ENCODE results near the gene CALB2. TPM values are rescaled to one million over a fixed set of nuclear protein-coding genes. Genes with fewer than 3 reads are reported as not detected.
A peak's percentile ranks its signal among the peaks of the same experiment; 100 is the strongest.
"Not testable (repeated sequence)": the region's sequence is repeated elsewhere in the genome, so short reads cannot be mapped to it uniquely, and the experiment has no call there.

Gene CALB2
- 0.47 TPM for polyA plus RNA-seq (ENCODE audit: insufficient read length)
- long read RNA-seq, donor 1: 0 reads
- long read RNA-seq, donor 2, partial matches to known transcripts: 0 of 1 reads
- long read RNA-seq, donor 2, other reads (novel, unspliced or antisense): 0 of 1 reads
- long read RNA-seq, donor 3: 0 reads
- long read RNA-seq, donor 4: 0 reads
- long read RNA-seq, donor 5, partial matches to known transcripts: 0 of 1 reads
- long read RNA-seq, donor 5, other reads (novel, unspliced or antisense): 0 of 1 reads
- long read RNA-seq, donor 6: 0 reads
- long read RNA-seq, donor 7: 0 reads
- long read RNA-seq, donor 8, partial matches to known transcripts: 0 of 1 reads
- long read RNA-seq, donor 8, other reads (novel, unspliced or antisense): 0 of 1 reads

DNA sequence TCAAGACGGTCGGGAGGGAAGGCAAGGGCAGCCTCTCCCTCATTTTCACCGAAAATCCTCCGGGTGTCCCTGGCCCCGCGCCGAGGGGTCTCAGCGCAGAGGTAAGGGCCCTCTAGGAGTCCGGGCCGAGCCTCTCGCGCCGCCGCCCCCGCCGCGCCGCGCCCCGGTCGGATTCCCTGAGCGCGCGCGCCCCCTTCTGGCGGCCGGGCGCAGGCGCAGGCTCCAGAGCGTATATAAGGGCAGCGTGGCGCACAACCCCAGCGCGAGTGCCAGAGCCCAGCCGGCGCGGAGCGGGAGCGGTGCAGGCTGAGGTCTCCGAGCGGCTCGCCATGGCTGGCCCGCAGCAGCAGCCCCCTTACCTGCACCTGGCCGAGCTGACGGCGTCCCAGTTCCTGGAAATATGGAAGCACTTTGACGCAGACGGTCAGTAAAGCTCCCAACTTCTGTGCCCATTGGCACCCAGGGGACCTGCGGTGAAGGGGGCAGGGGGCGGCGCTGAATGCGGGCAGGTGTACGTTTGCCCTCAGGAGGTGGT lies at the start of gene CALB2:
Gene CALB2, plus strand, starts transcription at position 260 of the 535 bp plus-strand sequence. Its CDS starts 70 bp downstream, at position 330.
- DNase-seq: peak; percentile 62

DNA sequence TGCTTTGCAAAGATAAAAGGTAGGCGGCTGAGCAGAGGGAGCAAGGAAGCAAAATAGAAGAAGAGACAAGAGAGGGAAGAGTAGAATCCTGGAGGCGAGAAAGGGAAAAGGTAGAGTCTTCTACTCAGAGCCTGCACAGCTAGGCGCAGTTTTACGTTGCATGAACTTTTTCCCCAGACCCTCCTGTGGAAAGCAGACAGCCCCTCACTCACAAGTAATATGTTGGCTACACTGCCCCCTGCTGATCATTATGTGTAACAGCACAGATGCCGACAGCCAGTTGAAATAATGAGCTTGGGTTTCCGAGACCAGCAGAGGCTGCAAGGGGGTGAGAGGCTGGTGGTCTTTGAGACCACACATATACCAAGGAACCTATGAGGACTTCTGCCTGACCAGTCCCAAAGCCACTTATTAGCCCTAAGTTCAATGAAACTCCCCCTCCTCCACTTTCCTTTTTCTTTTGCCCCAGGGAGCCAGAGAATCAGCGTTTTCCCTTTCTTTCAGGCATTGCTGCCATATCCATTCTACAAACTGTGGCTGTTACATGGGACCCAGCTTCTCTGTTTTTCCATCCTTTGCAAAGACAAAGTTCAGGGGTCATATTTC lies 46.9 kb upstream of the CALB2 start:
- peak; percentile 50 for DNase-seq

GRCh38 chr16:71313591-71313990 lies 44.9 kb upstream of the CALB2 start:
- DNase-seq: not testable (repeated sequence)

GRCh38 chr16:71315269-71315668 lies 43.3 kb upstream of the CALB2 start:
- DNase-seq: no peak

- DNase-seq: no peak
Measured at GRCh38 chr16:71319999-71320398, 38.5 kb upstream of the CALB2 start.

- no peak for DNase-seq
Measured at GRCh38 chr16:71327720-71328119, 30.8 kb upstream of the CALB2 start.

DNA sequence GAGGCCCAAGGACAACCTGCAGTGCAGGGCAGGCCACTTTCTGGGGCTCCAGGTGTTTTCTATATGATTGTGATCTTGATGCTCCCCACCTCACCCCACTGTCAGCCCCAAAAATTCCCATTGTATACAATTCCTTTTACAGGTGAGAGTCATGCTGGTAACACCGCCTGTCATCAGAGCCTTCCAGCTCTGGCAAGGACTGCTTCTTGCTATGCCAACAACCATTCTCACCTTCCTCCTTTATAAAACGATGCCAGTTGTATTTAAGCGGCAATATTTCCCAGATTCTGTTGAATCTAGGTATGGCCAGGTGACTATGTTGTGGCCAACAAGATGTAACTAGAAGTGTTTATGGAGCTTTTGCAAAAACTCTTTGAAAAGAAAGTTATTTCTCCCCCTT lies 30.4 kb upstream of the CALB2 start:
- no peak for DNase-seq

DNA sequence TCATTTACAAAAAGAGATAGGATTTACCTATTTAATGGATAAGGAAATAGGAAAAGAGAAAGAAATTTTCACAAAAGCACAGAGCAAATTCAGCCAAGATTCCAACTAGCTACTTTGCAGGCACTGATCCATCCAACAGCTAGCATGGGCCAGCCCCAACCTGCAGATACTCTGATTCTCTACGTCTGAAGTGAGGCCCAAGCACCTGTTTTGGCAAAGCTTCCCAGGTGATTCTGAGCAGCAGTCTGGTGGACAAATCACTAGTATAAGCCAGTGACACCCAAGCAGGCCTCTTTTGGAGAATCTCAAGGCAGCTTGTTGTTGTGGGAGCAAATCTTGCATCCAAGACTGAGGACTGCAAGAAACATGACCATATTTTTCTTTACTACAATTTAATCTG lies 20.9 kb upstream of the CALB2 start:
- DNase-seq: no peak

DNA sequence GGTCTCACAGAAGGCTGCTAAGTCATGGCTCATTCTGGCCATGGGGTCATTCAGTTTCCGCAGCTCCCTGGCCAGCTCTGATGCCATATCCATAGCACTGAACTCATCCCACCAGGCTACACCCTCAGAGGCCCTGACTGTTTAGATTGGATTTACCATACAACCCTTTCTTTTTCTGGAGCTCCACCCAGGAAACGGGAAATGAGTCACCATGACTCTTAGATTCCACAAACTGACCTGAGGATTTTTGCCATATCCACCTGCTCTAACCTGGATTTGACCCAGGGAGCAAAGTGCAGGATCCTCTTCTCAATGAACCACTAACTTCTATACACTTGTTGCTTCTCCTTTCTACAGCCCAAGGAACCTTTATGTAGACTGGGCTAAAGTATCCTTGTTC lies 20.3 kb upstream of the CALB2 start:
- DNase-seq: no peak

DNA sequence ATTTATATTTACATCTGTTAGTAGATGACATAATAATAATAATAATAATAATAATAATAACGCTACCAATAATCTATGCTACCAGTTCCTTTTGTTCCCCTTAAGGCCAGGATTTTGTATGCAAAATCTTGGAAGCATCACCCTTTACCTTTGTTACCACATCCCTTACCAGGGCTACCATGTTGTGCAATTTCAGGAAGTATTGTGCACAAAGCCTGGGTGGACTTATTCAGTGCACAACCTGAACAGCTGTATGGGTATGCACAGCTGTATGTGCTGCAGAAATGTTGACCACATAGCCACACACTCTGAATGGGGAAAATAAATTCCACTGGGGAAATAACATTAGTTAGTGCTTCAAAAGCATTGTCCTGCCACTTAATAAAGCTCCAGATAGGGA lies 19.9 kb upstream of the CALB2 start:
- no peak for DNase-seq

DNA sequence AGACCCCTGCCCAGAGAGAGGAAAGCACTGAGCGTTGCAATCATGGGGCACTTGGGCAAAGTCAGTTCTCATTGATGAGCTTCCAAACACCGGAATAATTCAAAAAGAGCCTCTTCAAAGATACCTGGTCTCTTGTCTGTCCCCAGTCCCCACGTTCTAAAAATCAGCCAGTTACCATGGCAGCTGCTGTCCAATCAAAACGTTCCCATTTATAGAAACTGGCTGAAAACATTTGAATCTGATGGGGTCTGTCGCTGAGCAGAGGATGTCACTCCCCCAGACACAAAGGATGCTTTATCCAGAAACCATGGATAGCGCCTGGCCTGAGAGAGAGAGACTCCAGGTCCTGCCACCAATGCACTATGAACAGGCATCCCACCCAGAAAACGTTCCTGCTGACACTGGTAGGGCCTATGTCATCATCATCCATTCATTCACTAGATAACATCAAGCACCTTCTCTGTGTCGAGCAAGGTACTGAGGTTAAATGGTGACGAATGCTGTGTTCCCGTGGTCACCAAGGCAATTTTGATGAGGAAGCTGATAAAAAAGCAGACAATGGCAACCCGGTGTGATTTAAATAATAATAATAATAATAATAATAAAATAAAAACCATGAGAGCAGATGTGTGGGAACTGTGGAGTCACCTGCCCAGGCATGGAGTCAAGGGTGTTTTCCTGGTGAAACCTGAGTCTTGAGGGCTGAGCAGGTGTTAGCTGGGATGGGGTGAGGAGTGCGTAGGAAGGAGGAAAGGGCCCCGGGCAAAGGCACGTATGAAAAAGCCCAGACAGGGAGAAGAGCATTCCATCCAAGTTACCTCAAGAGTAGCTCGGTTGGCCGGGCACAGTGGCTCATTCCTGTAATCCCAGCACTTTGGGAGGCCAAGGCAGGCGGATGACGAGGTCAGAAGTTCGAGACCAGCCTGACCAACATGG lies 19.0 kb upstream of the CALB2 start:
- DNase-seq: no peak

DNA sequence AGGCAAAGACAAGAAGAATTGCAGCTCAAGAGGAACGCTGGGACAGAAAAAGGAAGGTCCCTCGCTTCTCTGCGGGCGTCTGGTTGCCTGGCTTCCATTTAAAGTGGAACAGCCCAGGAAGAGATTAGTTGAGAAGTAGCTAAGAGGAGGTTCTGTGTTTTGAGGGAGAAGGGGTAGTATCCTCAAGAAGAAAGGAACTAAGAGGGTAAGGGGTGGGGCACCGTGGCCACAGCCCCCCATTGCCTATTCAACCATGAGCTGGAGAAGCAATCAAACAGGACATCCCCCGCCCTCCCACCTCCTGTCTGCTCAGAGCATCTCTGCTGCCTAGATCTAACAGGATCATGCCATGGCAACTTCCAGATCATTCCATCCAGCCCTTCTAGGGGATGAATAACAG lies 18.1 kb upstream of the CALB2 start:
- no peak for DNase-seq

GRCh38 chr16:71341881-71342280 lies 16.6 kb upstream of the CALB2 start:
- no peak for DNase-seq

DNA sequence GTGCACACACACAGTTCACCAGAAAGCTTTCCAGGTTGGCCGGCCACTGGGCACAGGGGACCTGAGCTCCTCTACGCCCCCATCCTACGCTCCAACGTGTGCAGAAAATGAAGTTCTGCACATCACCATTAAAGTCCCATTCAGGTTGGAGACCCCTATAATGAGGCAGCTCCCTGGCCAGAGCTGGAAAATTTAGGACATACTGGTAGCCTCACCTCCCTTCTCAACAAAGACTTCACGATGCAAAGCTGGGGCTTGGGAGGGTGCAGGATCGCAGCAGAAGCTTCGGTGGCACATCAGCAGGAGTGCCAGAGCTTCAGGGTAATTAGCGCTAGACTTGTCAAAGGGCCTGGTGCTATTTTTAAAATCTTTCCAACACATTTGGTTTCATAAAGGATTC lies 15.4 kb upstream of the CALB2 start:
- no peak for DNase-seq

GRCh38 chr16:71344315-71344905 lies 14.1 kb upstream of the CALB2 start:
- no peak for DNase-seq

GRCh38 chr16:71345031-71345430 lies 13.5 kb upstream of the CALB2 start:
- no peak for DNase-seq

DNA sequence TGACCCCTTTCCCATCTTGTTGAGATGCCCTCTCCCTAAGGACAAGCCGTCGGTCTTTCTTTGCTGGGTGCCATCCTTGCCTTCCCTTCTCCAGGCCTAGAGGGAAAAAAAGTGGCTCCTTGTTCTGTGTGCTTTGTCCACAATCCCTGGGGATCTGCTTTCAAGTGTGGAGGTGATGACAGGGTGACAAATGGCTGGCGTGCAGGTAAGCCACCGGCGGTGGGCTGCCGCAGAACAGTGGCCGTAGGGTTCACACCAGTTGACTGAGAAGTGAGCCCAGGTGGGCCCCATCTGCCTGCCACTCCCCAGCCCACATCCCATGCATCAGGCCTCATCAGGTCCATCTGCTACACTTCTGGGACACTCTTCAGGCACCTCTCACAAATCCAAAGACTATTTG lies 11.4 kb upstream of the CALB2 start:
- no peak for DNase-seq

DNA sequence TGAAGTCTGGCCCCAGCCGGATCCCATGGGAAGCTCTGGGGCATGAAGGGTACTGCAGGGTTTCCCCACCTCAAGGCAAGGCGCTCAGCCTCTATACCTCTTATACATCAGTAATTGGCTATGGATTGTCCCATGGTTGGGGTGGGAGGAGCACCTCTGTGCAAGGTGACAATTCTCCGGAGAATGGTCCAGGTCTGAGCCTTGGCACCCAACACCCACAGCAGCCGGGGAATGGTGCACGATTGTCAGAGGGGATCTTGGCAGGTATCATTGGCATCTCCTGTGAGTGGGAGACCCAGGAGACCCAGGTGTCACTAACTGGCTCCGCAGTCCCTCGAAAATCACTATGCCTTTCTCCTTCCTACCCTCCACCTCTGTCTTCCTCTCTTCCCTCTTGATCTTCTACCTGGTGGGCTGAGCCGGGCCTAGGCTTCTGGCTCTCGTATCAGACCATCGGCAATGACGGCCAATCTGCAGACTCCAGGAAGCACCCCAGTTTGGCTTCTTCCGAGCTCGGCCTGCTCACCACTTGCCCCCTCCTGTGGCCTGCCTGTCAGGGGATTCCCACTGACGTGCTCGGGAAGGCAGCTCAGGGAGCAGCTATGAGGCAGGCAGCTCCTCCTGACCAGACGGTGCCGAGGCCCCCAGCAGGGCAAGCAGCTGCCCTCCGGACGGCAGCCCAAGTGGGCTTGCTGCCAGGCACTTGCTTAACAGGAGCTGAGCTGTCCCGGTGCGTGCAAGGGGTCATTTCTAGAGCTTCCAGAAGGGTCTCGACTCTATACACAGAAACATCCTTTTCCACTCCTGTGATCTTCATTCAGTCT lies 10.0 kb upstream of the CALB2 start:
- DNase-seq: no peak

GRCh38 chr16:71350821-71351557 lies 7.5 kb upstream of the CALB2 start:
- no peak for DNase-seq

GRCh38 chr16:71351558-71351901 lies 7.0 kb upstream of the CALB2 start:
- DNase-seq: no peak

GRCh38 chr16:71352466-71352865 lies 6.1 kb upstream of the CALB2 start:
- DNase-seq: no peak
